Astrocyte (in vitro differentiated cells and primary cell): Measurements from ENCODE around the gene HSPA12B.

Source experiments
- CTCF ChIP-seq: IDR thresholded peaks from 2 replicates; pipeline ENCODE4 v1.5.1; 2011; ENCODE audit warnings: low read depth, mild to moderate bottlenecking, inconsistent platforms, low read length, moderate library complexity; ENCODE audit not compliant: insufficient read depth
- EZH2 ChIP-seq: IDR thresholded peaks from 2 replicates; pipeline ENCODE4 v1.6.1; 2012; ENCODE audit warnings: mild to moderate bottlenecking, low read length, inconsistent platforms; ENCODE audit not compliant: insufficient read depth

- TF ChIP-seq CTCF: no peak
- no peak for TF ChIP-seq EZH2
These were observed 53.6 kb downstream of the HSPA12B start for GRCh38 chr20:3786126-3786484.
